Tibial nerve (tissue), 4 donors: Measurements from ENCODE around the gene PAIP2. TPM values are rescaled to one million over a fixed set of nuclear protein-coding genes. Genes with fewer than 3 reads are reported as not detected.
"Not testable (repeated sequence)": the region's sequence is repeated elsewhere in the genome, so short reads cannot be mapped to it uniquely, and the experiment has no call there.

Experiments used
- DNase-seq, 2 donors: peaks; one replicate each; pipeline ENCODE4 v3.0.0-alpha.2; 2019; ENCODE audit warnings: low spot score in 2 of 2
- H3K27ac ChIP-seq, 4 donors: fragments of 200-600 bp; sonication (generic) in 3 of 4; one replicate each; pipeline ENCODE4 v1.5.1; 2017 to 2019; ENCODE audit warnings: mild to moderate bottlenecking in 1 of 4
- H3K27me3 ChIP-seq, 2 donors: fragments of 200-600 bp; sonication (generic) in 1 of 2; one replicate each; pipeline versions ENCODE4 v1.5.1 to v1.6.0; 2017 to 2019
- H3K36me3 ChIP-seq, 3 donors: fragments of 200-600 bp; sonication (generic); one replicate each; pipeline ENCODE4 v1.5.1; 2018 to 2019
- H3K4me1 ChIP-seq, 4 donors: fragments of 200-600 bp; sonication (generic) in 3 of 4; one replicate each; pipeline ENCODE4 v1.5.1; 2017 to 2019
- H3K4me3 ChIP-seq, 4 donors: fragments of 200-600 bp; sonication (generic) in 3 of 4; one replicate each; pipeline ENCODE4 v1.5.1; 2017 to 2019; ENCODE audit warnings: mild to moderate bottlenecking in 1 of 4, moderate library complexity in 1 of 4
- H3K9me3 ChIP-seq, 4 donors: fragments of 200-600 bp; sonication (generic) in 3 of 4; one replicate each; pipeline ENCODE4 v1.5.1; 2017 to 2019
- EP300 ChIP-seq, 2 donors: sonication (generic); formaldehyde crosslinking; IDR thresholded peaks; one replicate each; pipeline ENCODE4 v1.6.1; 2017; ENCODE audit warnings: antibody characterized with exemption in 2 of 2, mild to moderate bottlenecking in 1 of 2
- POLR2A ChIP-seq, 2 donors: fragments of 450-650 bp; IDR thresholded peaks; one replicate each; pipeline ENCODE4 v1.6.1; 2017; ENCODE audit warnings: antibody characterized with exemption in 2 of 2, mild to moderate bottlenecking in 2 of 2, moderate library complexity in 2 of 2
- WGBS, 2 donors: methylation state at CpG; one replicate each; pipeline ENCODE4 v1.1.5; 2018; 5-methylcytosine and 5-hydroxymethylcytosine counted together
- total RNA-seq, 4 donors: library from RNA; depleted of rRNA; stranded (reverse); fragments of >200 nt; gene quantifications; one replicate each; pipeline ENCODE4 v1.1.0, GENCODE V29; 2016
- TF ChIP-seq, protein P1 (sequence below), 5 experiments: fragments of 200-600 bp in 3 of 5; fragments of 450-650 bp in 2 of 5; sonication (generic) in 3 of 5; IDR thresholded peaks; one replicate each; pipeline ENCODE4 v1.5.1; 2016 to 2019; ENCODE audit warnings: antibody characterized with exemption in 5 of 5, mild to moderate bottlenecking in 3 of 5, moderate library complexity in 2 of 5

PAIP2 gene
- total RNA-seq, 4 donors from 2014 or later: 70.6 to 99.2 (median 87.3) TPM

DNA sequence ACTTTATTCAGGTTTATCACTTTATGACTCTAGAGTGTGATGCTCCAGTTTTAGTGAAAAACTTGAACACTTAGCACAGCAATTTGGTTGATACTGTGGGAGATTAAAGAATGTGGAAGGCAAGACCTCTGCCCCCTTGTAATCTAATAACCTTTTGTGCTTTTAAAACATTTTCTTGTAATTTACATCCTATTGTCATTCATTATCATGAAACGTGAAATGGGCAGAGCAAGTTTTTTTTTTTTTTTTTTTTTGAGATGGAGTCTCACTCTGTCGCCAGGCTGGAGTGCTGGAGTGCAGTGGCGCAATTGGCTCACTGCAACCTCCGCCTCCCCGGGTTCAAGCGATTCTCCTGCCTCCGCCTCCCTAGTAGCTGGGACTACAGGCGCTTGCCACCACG, 1.8 kb downstream of the PAIP2 start:
- H3K9me3 ChIP-seq: no peaks in the 10 kb centered on the region
- H3K36me3 ChIP-seq: peaks cover 0 to 17% (median 0%) of the 10 kb centered on the region in 3 donors
- no peak for TF ChIP-seq POLR2A (IDR thresholded peaks at IDR 0.05)
- TF ChIP-seq, protein P1, sequence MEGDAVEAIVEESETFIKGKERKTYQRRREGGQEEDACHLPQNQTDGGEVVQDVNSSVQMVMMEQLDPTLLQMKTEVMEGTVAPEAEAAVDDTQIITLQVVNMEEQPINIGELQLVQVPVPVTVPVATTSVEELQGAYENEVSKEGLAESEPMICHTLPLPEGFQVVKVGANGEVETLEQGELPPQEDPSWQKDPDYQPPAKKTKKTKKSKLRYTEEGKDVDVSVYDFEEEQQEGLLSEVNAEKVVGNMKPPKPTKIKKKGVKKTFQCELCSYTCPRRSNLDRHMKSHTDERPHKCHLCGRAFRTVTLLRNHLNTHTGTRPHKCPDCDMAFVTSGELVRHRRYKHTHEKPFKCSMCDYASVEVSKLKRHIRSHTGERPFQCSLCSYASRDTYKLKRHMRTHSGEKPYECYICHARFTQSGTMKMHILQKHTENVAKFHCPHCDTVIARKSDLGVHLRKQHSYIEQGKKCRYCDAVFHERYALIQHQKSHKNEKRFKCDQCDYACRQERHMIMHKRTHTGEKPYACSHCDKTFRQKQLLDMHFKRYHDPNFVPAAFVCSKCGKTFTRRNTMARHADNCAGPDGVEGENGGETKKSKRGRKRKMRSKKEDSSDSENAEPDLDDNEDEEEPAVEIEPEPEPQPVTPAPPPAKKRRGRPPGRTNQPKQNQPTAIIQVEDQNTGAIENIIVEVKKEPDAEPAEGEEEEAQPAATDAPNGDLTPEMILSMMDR (IDR thresholded peaks at IDR 0.05): no peak
- no peak for TF ChIP-seq EP300 (IDR thresholded peaks at IDR 0.05)
- H3K4me1 ChIP-seq: peaks cover 4 to 42% (median 20%) of the 10 kb centered on the region in 4 donors
- WGBS, 2 donors: 80 to 81% methylated on average over 9 of the region's 9 CpGs
- DNase-seq: no peak
- peak overlapping the region in 1 of 4 donors; percentile 86 for H3K4me3 ChIP-seq
- peak overlapping the region in 1 of 4 donors; percentile 100 for H3K27ac ChIP-seq
- no peaks in the 10 kb centered on the region for H3K27me3 ChIP-seq

DNA sequence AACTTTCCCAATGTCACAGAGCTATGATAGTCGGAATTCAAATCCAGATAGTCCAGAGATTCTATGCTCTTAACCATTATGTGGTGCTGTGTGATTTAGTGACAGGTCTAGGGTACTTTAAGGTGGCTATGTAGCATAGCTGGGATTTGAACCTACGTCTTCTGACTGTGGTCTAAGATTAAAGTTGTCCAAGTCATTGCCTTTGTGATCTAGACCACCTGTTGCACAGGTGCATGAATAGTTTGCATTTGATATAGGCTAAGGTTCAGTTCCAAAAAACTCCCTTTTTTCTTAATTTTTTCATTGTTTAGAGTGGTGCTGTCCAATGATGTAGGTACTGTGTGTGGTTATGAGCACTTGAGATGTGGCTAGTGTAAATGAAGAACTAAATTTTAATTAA, 2.5 kb downstream of the PAIP2 start:
- peaks cover 4 to 48% (median 20%) of the 10 kb centered on the region in 4 donors for H3K4me1 ChIP-seq
- H3K36me3 ChIP-seq: peaks cover 0 to 17% (median 0%) of the 10 kb centered on the region in 3 donors
- no peaks in the 10 kb centered on the region for H3K9me3 ChIP-seq
- H3K27me3 ChIP-seq: no peaks in the 10 kb centered on the region
- TF ChIP-seq EP300 (IDR thresholded peaks at IDR 0.05): no peak
- DNase-seq: no peak
- H3K4me3 ChIP-seq: no peak overlapping the region
- H3K27ac ChIP-seq: no peak overlapping the region
- WGBS, 2 donors: 76 to 80% methylated on average over 2 of the region's 2 CpGs

DNA sequence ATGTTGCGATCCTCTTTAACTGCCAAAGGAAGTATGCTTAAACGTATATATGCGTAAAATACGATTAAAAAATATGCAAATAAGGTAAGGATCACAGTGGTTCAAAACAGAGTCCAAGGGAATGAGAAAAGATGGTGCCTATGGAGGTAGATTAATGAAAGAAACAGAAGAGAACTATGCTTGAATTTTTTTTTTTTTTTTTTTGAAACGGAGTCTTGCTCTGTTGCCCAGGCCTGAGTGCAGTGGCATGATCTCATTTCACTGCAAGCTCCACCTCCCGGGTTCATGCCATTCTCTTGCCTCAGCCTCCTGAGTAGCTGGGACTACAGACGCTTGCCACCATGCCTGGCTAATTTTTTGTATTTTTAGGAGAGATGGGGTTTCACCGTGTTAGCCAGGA, 3.8 kb downstream of the PAIP2 start:
- not testable (repeated sequence) for H3K27ac ChIP-seq, H3K4me3 ChIP-seq, H3K9me3 ChIP-seq, DNase-seq, H3K27me3 ChIP-seq
- WGBS, 2 donors: 92 to 95% methylated on average over 8 of the region's 8 CpGs
- peaks cover 0 to 17% (median 0%) of the 10 kb centered on the region in 3 donors for H3K36me3 ChIP-seq
- H3K4me1 ChIP-seq: peaks cover 4 to 61% (median 20%) of the 10 kb centered on the region in 4 donors

DNA sequence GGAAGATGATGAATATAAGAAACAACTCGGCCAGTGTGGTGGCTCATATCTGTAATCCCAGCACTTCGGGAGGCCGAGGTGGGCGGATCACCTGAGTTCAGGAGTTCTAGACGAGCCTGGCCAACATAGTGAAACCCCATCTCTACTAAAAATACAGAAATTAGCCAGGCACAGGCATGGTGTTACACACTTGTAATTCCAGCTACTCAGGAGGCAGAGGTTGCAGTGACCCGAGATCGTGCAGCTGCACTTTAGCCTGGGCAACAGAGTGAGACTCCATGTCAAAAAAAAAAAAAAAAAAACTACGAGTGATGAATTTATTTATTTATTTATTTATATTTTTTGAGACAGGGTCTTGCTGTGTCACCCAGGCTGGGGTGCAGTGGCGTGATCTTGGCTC, 6.2 kb downstream of the PAIP2 start:
- not testable (repeated sequence) for H3K27ac ChIP-seq, H3K27me3 ChIP-seq, DNase-seq, H3K9me3 ChIP-seq, H3K4me3 ChIP-seq
- H3K36me3 ChIP-seq: peaks cover 0 to 17% (median 0%) of the 10 kb centered on the region in 3 donors
- peaks cover 4 to 62% (median 15%) of the 10 kb centered on the region in 4 donors for H3K4me1 ChIP-seq
- WGBS, 2 donors: 89 to 93% methylated on average over 9 of the region's 9 CpGs

DNA sequence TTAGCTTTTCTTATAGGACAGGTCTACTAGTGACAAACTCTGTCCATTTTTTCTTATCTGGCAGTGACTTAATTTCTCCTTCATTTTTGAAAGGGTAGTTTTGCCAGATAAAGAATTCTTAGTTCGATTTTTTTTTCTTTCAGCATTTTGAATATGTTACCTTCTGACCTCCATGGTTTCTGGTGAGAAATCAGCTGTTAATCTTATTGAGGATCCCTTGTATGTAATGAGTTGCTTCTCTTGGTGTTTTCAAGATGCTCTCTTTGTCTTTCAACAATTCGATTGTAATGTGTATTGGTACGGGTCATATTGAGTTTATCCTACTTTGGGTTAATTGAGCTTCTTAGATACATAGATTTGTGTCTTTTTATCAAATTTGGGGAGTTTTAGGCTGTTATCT, 12.5 kb downstream of the PAIP2 start:
- WGBS, 2 donors: 81 to 94% methylated on average over 3 of the region's 3 CpGs
- peaks cover 0 to 58% (median 3%) of the 10 kb centered on the region in 4 donors for H3K4me1 ChIP-seq

DNA sequence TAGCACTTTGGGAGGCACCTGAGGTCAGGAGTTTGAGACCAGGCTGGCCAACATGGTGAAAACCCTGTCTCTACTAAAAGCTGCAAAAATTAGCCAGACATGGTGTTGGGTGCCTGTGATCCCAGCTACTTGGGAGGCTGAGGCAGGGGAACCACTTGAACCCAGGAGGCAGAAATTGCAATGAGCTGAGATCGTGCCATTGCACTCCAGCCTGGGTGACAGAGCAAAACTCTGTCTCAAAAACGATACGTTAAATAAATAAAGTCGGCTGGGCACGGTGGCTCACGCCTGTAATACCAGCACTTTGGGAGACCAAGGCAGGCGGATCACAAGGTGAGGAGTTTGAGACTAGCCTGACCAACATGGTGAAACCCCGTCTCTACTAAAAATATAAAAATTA, 14.2 kb downstream of the PAIP2 start:
- H3K27ac ChIP-seq, DNase-seq, H3K27me3 ChIP-seq, H3K9me3 ChIP-seq, H3K4me3 ChIP-seq: not testable (repeated sequence)
- Histone ChIP-seq H3K4me1 (peaks cover 0 to 53% (median 3%) of the 10 kb centered on the region in 4 donors), H3K36me3 (peaks cover 0 to 34% (median 0%) of the 10 kb centered on the region in 3 donors)
- 94 to 98% methylated on average over 8 of the region's 8 CpGs for WGBS, 2 donors

More for the DNA sequence above, 12.5 kb downstream of the PAIP2 start:
- no peak for DNase-seq
- no peaks in the 10 kb centered on the region for H3K9me3 ChIP-seq
- H3K27ac ChIP-seq: no peak overlapping the region
- H3K4me3 ChIP-seq: no peak overlapping the region
- no peaks in the 10 kb centered on the region for H3K27me3 ChIP-seq
- peaks cover 0 to 26% (median 0%) of the 10 kb centered on the region in 3 donors for H3K36me3 ChIP-seq
- TF ChIP-seq, protein P1 (IDR thresholded peaks at IDR 0.05): no peak
- TF ChIP-seq EP300 (IDR thresholded peaks at IDR 0.05) (no peak), POLR2A (IDR thresholded peaks at IDR 0.05) (no peak)

DNA sequence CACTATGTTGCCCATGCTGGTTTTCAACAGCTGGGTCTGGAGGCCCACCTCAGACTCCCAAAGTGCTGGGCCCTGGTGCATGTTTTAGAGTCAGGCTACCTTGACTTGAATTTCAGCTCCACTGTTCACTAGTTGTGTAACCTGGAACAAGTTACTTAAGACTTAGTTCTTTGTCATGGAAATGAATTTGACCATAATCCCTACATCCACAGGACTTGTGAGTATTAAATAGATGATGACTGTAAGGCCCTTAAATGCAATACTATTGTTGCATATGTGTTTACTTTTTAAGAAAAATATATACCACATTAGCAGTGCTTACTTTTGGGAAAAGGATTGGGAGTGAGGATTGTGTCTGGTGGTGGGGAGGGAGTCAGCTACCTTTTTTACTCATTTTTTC, 16.4 kb downstream of the PAIP2 start:
- DNase-seq: no peak
- Histone ChIP-seq H3K9me3 (no peaks in the 10 kb centered on the region), H3K4me1 (peaks cover 0 to 40% (median 0%) of the 10 kb centered on the region in 4 donors)

More for the DNA sequence above, 16.4 kb downstream of the PAIP2 start:
- no peak overlapping the region for H3K27ac ChIP-seq
- H3K4me3 ChIP-seq: no peak overlapping the region
- TF ChIP-seq EP300 (IDR thresholded peaks at IDR 0.05) (no peak), POLR2A (IDR thresholded peaks at IDR 0.05) (no peak)
- TF ChIP-seq, protein P1 (IDR thresholded peaks at IDR 0.05): no peak
- no peaks in the 10 kb centered on the region for H3K27me3 ChIP-seq
- peaks cover 0 to 34% (median 0%) of the 10 kb centered on the region in 3 donors for H3K36me3 ChIP-seq
